Neutrophil (primary cell): ENCODE measurements around the gene SMIM10.

Experiments used
- H3K27ac ChIP-seq: fragments of 200-600 bp; sonication (generic); 2 replicates; pipeline ENCODE4 v1.5.1; 2016; ENCODE audit warnings: mild to moderate bottlenecking, moderate library complexity
- H3K27me3 ChIP-seq: fragments of 200-600 bp; sonication (generic); 2 replicates; pipeline ENCODE4 v1.6.0; 2016; ENCODE audit warnings: mild to moderate bottlenecking
- H3K36me3 ChIP-seq: fragments of 200-600 bp; sonication (generic); 2 replicates; pipeline ENCODE4 v1.5.1; 2017
- H3K4me1 ChIP-seq, 2 experiments: fragments of 200-600 bp in 1 of 2; sonication (generic) in 1 of 2; 1 replicate in 1 of 2; 2 replicates in 1 of 2; pipeline versions ENCODE4 v1.5.1 to v1.6.1; 2013 to 2016; ENCODE audit warnings: low read depth in 1 of 2, low read length in 1 of 2, mild to moderate bottlenecking in 1 of 2, moderate library complexity in 1 of 2; ENCODE audit not compliant: control insufficient read depth in 1 of 2, insufficient read depth in 1 of 2
- H3K4me3 ChIP-seq, 2 experiments: fragments of 200-600 bp in 1 of 2; sonication (generic) in 1 of 2; 1 replicate in 1 of 2; 2 replicates in 1 of 2; pipeline ENCODE4 v1.5.1; 2013 to 2016; ENCODE audit warnings: low read depth in 1 of 2, low read length in 1 of 2, mild to moderate bottlenecking in 1 of 2, moderate library complexity in 1 of 2
- H3K9me3 ChIP-seq: fragments of 200-600 bp; sonication (generic); 2 replicates; pipeline ENCODE4 v1.5.1; 2016
- CTCF ChIP-seq: fragments of 200-600 bp; sonication (generic); IDR thresholded peaks from 2 replicates; pipeline ENCODE4 v1.5.1; 2016; ENCODE audit warnings: antibody characterized with exemption

Gene SMIM10

GRCh38 chrX:134963041-134963440 lies 27.8 kb upstream of the SMIM10 start:
- no peaks in the 10 kb centered on the region for H3K36me3 ChIP-seq
- no peaks in the 10 kb centered on the region for H3K9me3 ChIP-seq
- H3K4me3 ChIP-seq: no peak overlapping the region
- no peak for TF ChIP-seq CTCF
- H3K4me1 ChIP-seq: no peaks in the 10 kb centered on the region
- H3K27me3 ChIP-seq: no peaks in the 10 kb centered on the region
- H3K27ac ChIP-seq: no peak overlapping the region

- no peak overlapping the region for H3K27ac ChIP-seq
- H3K27me3 ChIP-seq: no peaks in the 10 kb centered on the region
- no peak for TF ChIP-seq CTCF
- H3K4me3 ChIP-seq: no peak overlapping the region
- no peaks in the 10 kb centered on the region for H3K4me1 ChIP-seq
- H3K36me3 ChIP-seq: no peaks in the 10 kb centered on the region
- no peaks in the 10 kb centered on the region for H3K9me3 ChIP-seq
Measured at GRCh38 chrX:134969726-134970125, 21.1 kb upstream of the SMIM10 start.

GRCh38 chrX:134971926-134972325 lies 18.9 kb upstream of the SMIM10 start:
- no peak for TF ChIP-seq CTCF
- H3K27ac ChIP-seq: no peak overlapping the region
- no peaks in the 10 kb centered on the region for H3K27me3 ChIP-seq
- no peaks in the 10 kb centered on the region for H3K36me3 ChIP-seq
- no peak overlapping the region for H3K4me3 ChIP-seq
- H3K9me3 ChIP-seq: no peaks in the 10 kb centered on the region
- no peaks in the 10 kb centered on the region for H3K4me1 ChIP-seq

- Histone ChIP-seq H3K9me3 (no peaks in the 10 kb centered on the region), H3K4me1 (no peaks in the 10 kb centered on the region), H3K36me3 (no peaks in the 10 kb centered on the region), H3K27ac (no peak overlapping the region), H3K4me3 (no peak overlapping the region), H3K27me3 (no peaks in the 10 kb centered on the region)
- TF ChIP-seq CTCF: no peak
Measured at GRCh38 chrX:134975516-134975915, 15.3 kb upstream of the SMIM10 start.

GRCh38 chrX:134981910-134982309 lies 8.9 kb upstream of the SMIM10 start:
- H3K27me3 ChIP-seq: no peaks in the 10 kb centered on the region
- no peak overlapping the region for H3K4me3 ChIP-seq
- H3K27ac ChIP-seq: no peak overlapping the region
- no peaks in the 10 kb centered on the region for H3K9me3 ChIP-seq
- H3K4me1 ChIP-seq: no peaks in the 10 kb centered on the region
- no peaks in the 10 kb centered on the region for H3K36me3 ChIP-seq
- TF ChIP-seq CTCF: no peak

- TF ChIP-seq CTCF: no peak
- no peaks in the 10 kb centered on the region for H3K36me3 ChIP-seq
- no peak overlapping the region for H3K27ac ChIP-seq
- no peaks in the 10 kb centered on the region for H3K27me3 ChIP-seq
- no peaks in the 10 kb centered on the region for H3K9me3 ChIP-seq
- no peaks in the 10 kb centered on the region for H3K4me1 ChIP-seq
- no peak overlapping the region for H3K4me3 ChIP-seq
Measured at GRCh38 chrX:134982748-134983147, 8.0 kb upstream of the SMIM10 start.
